ENCODE measurements around the gene OR2K2. TPM values are rescaled to one million over a fixed set of nuclear protein-coding genes. Genes with fewer than 3 reads are reported as not detected.
"Not testable (repeated sequence)": the region's sequence is repeated elsewhere in the genome, so short reads cannot be mapped to it uniquely, and the experiment has no call there.

Gene OR2K2
- total RNA-seq, 1 donor from 2014 or later = not detected

- Histone ChIP-seq H3F3A (ENCODE audit: low read depth) (peaks cover 5% of the 10 kb centered on the region), H4K20me1 (ENCODE audit: low read depth) (no peaks in the 10 kb centered on the region), H3K27ac (no peak overlapping the region), H2AFZ (replicated peaks) (no peak overlapping the region), H3K4me1 (peaks cover 13% of the 10 kb centered on the region), H3K27me3 (no peaks in the 10 kb centered on the region), H3K36me3 (peaks cover 8% of the 10 kb centered on the region), H3K4me2 (no peak overlapping the region), H3K79me2 (ENCODE audit: low read depth) (no peaks in the 10 kb centered on the region), H3K4me3 (no peak overlapping the region), H3K9me3 (ENCODE audit: low read depth) (no peaks in the 10 kb centered on the region), H3K9ac (no peak overlapping the region)
- peaks cover 16% of the 10 kb centered on the region for H3K4me1 Mint-ChIP-seq
- H3K4me3 Mint-ChIP-seq = no peak overlapping the region
- peaks cover 5% of the 10 kb centered on the region for H3K9me3 Mint-ChIP-seq
- H3K27me3 Mint-ChIP-seq (ENCODE audit: insufficient read depth, low read depth) = peaks cover 4% of the 10 kb centered on the region
- no peaks in the 10 kb centered on the region for H3K36me3 Mint-ChIP-seq
- H3K27ac Mint-ChIP-seq = no peak overlapping the region
- no peak for DNase-seq (ENCODE audit: low spot score)
- no peak for TF ChIP-seq EZH2 (IDR thresholded peaks at IDR 0.05)
- TF ChIP-seq CTCF (IDR thresholded peaks at IDR 0.05) = no peak
- TF ChIP-seq EZH2phosphoT487 (IDR thresholded peaks at IDR 0.05) = no peak
Observed at GRCh38 chr9:111301195-111301594, 28.8 kb downstream of the OR2K2 start.

- H3K9me3 Mint-ChIP-seq = peaks cover 5% of the 10 kb centered on the region
- Histone ChIP-seq H3K36me3 (peaks cover 8% of the 10 kb centered on the region), H3K4me2 (no peak overlapping the region), H3K79me2 (ENCODE audit: low read depth) (no peaks in the 10 kb centered on the region), H3K4me1 (peaks cover 13% of the 10 kb centered on the region), H3K4me3 (no peak overlapping the region), H3F3A (ENCODE audit: low read depth) (peaks cover 5% of the 10 kb centered on the region), H4K20me1 (ENCODE audit: low read depth) (no peaks in the 10 kb centered on the region), H2AFZ (replicated peaks) (no peak overlapping the region), H3K27me3 (no peaks in the 10 kb centered on the region), H3K9ac (no peak overlapping the region), H3K9me3 (ENCODE audit: low read depth) (no peaks in the 10 kb centered on the region), H3K27ac (no peak overlapping the region)
- no peak overlapping the region for H3K27ac Mint-ChIP-seq
- no peaks in the 10 kb centered on the region for H3K36me3 Mint-ChIP-seq
- H3K4me3 Mint-ChIP-seq = no peak overlapping the region
- H3K4me1 Mint-ChIP-seq = peaks cover 16% of the 10 kb centered on the region
- no peak for TF ChIP-seq EZH2 (IDR thresholded peaks at IDR 0.05)
- TF ChIP-seq CTCF (IDR thresholded peaks at IDR 0.05) = peak; percentile 9
- DNase-seq (ENCODE audit: low spot score) = no peak
- H3K27me3 Mint-ChIP-seq (ENCODE audit: insufficient read depth, low read depth) = peaks cover 4% of the 10 kb centered on the region
Observed at GRCh38 chr9:111300140-111300735, 29.8 kb downstream of the OR2K2 start.

GRCh38 chr9:111299599-111299966 lies 30.4 kb downstream of the OR2K2 start:
- not testable (repeated sequence) for H3K27ac ChIP-seq; H3K36me3 Mint-ChIP-seq; H3K4me2 ChIP-seq; H3K9me3 Mint-ChIP-seq; H3K27me3 Mint-ChIP-seq (ENCODE audit: insufficient read depth, low read depth); H2AFZ ChIP-seq (replicated peaks); H3K27ac Mint-ChIP-seq; H4K20me1 ChIP-seq (ENCODE audit: low read depth); H3K4me3 Mint-ChIP-seq; DNase-seq (ENCODE audit: low spot score); H3K27me3 ChIP-seq; H3K9ac ChIP-seq; H3K36me3 ChIP-seq; H3K4me3 ChIP-seq; H3K79me2 ChIP-seq (ENCODE audit: low read depth); H3K9me3 ChIP-seq (ENCODE audit: low read depth); H3F3A ChIP-seq (ENCODE audit: low read depth)
- peaks cover 13% of the 10 kb centered on the region for H3K4me1 ChIP-seq
- H3K4me1 Mint-ChIP-seq = peaks cover 16% of the 10 kb centered on the region

GRCh38 chr9:111298731-111299598 lies 31.1 kb downstream of the OR2K2 start:
- peaks cover 8% of the 10 kb centered on the region for H3K36me3 ChIP-seq
- H3K27ac ChIP-seq = peak overlapping the region; percentile 24
- no peaks in the 10 kb centered on the region for H4K20me1 ChIP-seq (ENCODE audit: low read depth)
- H3K4me3 Mint-ChIP-seq = peak overlapping the region; percentile 30
- H3K9ac ChIP-seq = no peak overlapping the region
- H3F3A ChIP-seq (ENCODE audit: low read depth) = peaks cover 5% of the 10 kb centered on the region
- peaks cover 5% of the 10 kb centered on the region for H3K9me3 Mint-ChIP-seq
- no peak overlapping the region for H3K27ac Mint-ChIP-seq
- no peaks in the 10 kb centered on the region for H3K27me3 ChIP-seq
- no peaks in the 10 kb centered on the region for H3K36me3 Mint-ChIP-seq
- no peak overlapping the region for H3K4me3 ChIP-seq
- H3K79me2 ChIP-seq (ENCODE audit: low read depth) = no peaks in the 10 kb centered on the region
- peaks cover 13% of the 10 kb centered on the region for H3K4me1 ChIP-seq
- peaks cover 4% of the 10 kb centered on the region for H3K27me3 Mint-ChIP-seq (ENCODE audit: insufficient read depth, low read depth)
- H3K4me1 Mint-ChIP-seq = peaks cover 16% of the 10 kb centered on the region
- TF ChIP-seq CTCF (IDR thresholded peaks at IDR 0.05) (peak; percentile 91), EZH2 (IDR thresholded peaks at IDR 0.05) (no peak)
- H3K9me3 ChIP-seq (ENCODE audit: low read depth) = no peaks in the 10 kb centered on the region
- peak overlapping the region; percentile 96 for H2AFZ ChIP-seq (replicated peaks)
- peak overlapping the region; percentile 21 for H3K4me2 ChIP-seq
- peak; percentile 41 for DNase-seq (ENCODE audit: low spot score)

Data from neural progenitor cell (in vitro differentiated cells).